HS-27A (cell line): ENCODE measurements around the gene CYP4A22.
"Not testable (repeated sequence)": the region's sequence is repeated elsewhere in the genome, so short reads cannot be mapped to it uniquely, and the experiment has no call there.

Experiments used
- DNase-seq: peaks from one replicate; pipeline ENCODE4 v3.0.0-alpha.2; 2012; ENCODE audit warnings: low read depth, missing footprints

The CYP4A22 gene

GRCh38 chr1:47137198-47137597 lies at the start of gene CYP4A22:
CYP4A22 (plus strand) TSS chr1:47137441; CDS start chr1:47137486, 45 bp downstream.
- no peak for DNase-seq

GRCh38 chr1:47089356-47089755 lies 47.9 kb upstream of the CYP4A22 start:
- not testable (repeated sequence) for DNase-seq

GRCh38 chr1:47091476-47091875 lies 45.8 kb upstream of the CYP4A22 start:
- not testable (repeated sequence) for DNase-seq

- no peak for DNase-seq
Observed at GRCh38 chr1:47104816-47105215, 32.4 kb upstream of the CYP4A22 start.

- DNase-seq, result no peak
Observed at GRCh38 chr1:47106792-47107191, 30.4 kb upstream of the CYP4A22 start.

- DNase-seq, result not testable (repeated sequence)
Observed at GRCh38 chr1:47107851-47108574, 29.2 kb upstream of the CYP4A22 start.

- DNase-seq, result not testable (repeated sequence)
Observed at GRCh38 chr1:47109482-47109881, 27.8 kb upstream of the CYP4A22 start.

GRCh38 chr1:47113178-47113577 lies 24.1 kb upstream of the CYP4A22 start:
- no peak for DNase-seq

- DNase-seq, result not testable (repeated sequence)
Observed at GRCh38 chr1:47121039-47121438, 16.2 kb upstream of the CYP4A22 start.

GRCh38 chr1:47124834-47125233 lies 12.4 kb upstream of the CYP4A22 start:
- not testable (repeated sequence) for DNase-seq

GRCh38 chr1:47126997-47127396 lies 10.2 kb upstream of the CYP4A22 start:
- not testable (repeated sequence) for DNase-seq

GRCh38 chr1:47128221-47128620 lies 9.0 kb upstream of the CYP4A22 start:
- DNase-seq, result no peak

- not testable (repeated sequence) for DNase-seq
Observed at GRCh38 chr1:47128854-47129253, 8.4 kb upstream of the CYP4A22 start.

- DNase-seq, result not testable (repeated sequence)
Observed at GRCh38 chr1:47129489-47130230, 7.6 kb upstream of the CYP4A22 start.

GRCh38 chr1:47132665-47133064 lies 4.6 kb upstream of the CYP4A22 start:
- not testable (repeated sequence) for DNase-seq

GRCh38 chr1:47137925-47138615 lies 829 bp downstream of the CYP4A22 start:
- DNase-seq, result no peak

- DNase-seq, result not testable (repeated sequence)
Observed at GRCh38 chr1:47140358-47140757, 3.1 kb downstream of the CYP4A22 start.

- DNase-seq, result not testable (repeated sequence)
Observed at GRCh38 chr1:47143654-47144053, 6.4 kb downstream of the CYP4A22 start.

- DNase-seq, result not testable (repeated sequence)
Observed at GRCh38 chr1:47146495-47146894, 9.3 kb downstream of the CYP4A22 start.

- DNase-seq, result no peak
Observed at GRCh38 chr1:47147047-47147785, 10.0 kb downstream of the CYP4A22 start.

GRCh38 chr1:47149162-47149561 lies 11.9 kb downstream of the CYP4A22 start:
- not testable (repeated sequence) for DNase-seq

GRCh38 chr1:47156457-47156856 lies 19.2 kb downstream of the CYP4A22 start:
- not testable (repeated sequence) for DNase-seq
